Naive B cell (primary cell): ENCODE measurements around the gene MT1F. TPM values are rescaled to one million over a fixed set of nuclear protein-coding genes. Genes with fewer than 3 reads are reported as not detected.
A peak's percentile ranks its signal among the peaks of the same experiment; 100 is the strongest.
"Not testable (repeated sequence)": the region's sequence is repeated elsewhere in the genome, so short reads cannot be mapped to it uniquely, and the experiment has no call there.

ENCODE experiments used
- ATAC-seq, 2 donors: fragments of 150-1000 bp; cut with Tn5 transposase; 2 replicates each; pipeline ENCODE4 v1.10.0; 2021; ENCODE audit warnings: low read depth in 2 of 2, mild to moderate bottlenecking in 2 of 2, moderate library complexity in 2 of 2
- DNase-seq: peaks from one replicate; pipeline ENCODE4 v3.0.0; 2022
- H3K27ac Mint-ChIP-seq, 6 donors: one replicate each; pipeline ENCODE4 v1.8.0; 2020 to 2022; ENCODE audit warnings: mild to moderate bottlenecking in 6 of 6, mixed read lengths in 6 of 6, moderate library complexity in 5 of 6, inconsistent platforms in 2 of 6
- H3K27me3 Mint-ChIP-seq, 3 donors: one replicate each; pipeline ENCODE4 v1.8.0; 2021 to 2022; ENCODE audit warnings: mixed read lengths in 3 of 3, mild to moderate bottlenecking in 1 of 3
- H3K36me3 Mint-ChIP-seq, 2 donors: one replicate each; pipeline ENCODE4 v1.8.0; 2020 to 2022; ENCODE audit warnings: mixed read lengths in 2 of 2, inconsistent platforms in 1 of 2, mild to moderate bottlenecking in 1 of 2
- H3K4me1 Mint-ChIP-seq, 3 donors: one replicate each; pipeline ENCODE4 v1.8.0; 2020 to 2022; ENCODE audit warnings: mixed read lengths in 3 of 3, inconsistent platforms in 1 of 3, mild to moderate bottlenecking in 1 of 3, moderate library complexity in 1 of 3
- H3K4me3 Mint-ChIP-seq, 8 donors: one replicate each; pipeline ENCODE4 v1.8.0; 2020 to 2022; ENCODE audit warnings: mild to moderate bottlenecking in 8 of 8, mixed read lengths in 8 of 8, moderate library complexity in 8 of 8, inconsistent platforms in 2 of 8
- H3K9me3 Mint-ChIP-seq, 7 donors: one replicate each; pipeline ENCODE4 v1.8.0; 2020 to 2022; ENCODE audit warnings: mixed read lengths in 7 of 7, mild to moderate bottlenecking in 5 of 7, inconsistent platforms in 2 of 7, moderate library complexity in 1 of 7
- polyA plus RNA-seq, 6 donors: library from polyadenylated mRNA; unstranded; fragments of 300-500 nt; fragmentation: Illumina TruSeq; gene quantifications; one replicate each; pipeline ENCODE4 v1.2.3, GENCODE V29; 2021; ENCODE audit warnings: low read depth in 6 of 6

MT1F gene
- polyA plus RNA-seq, 6 donors from 2014 or later: 4.0 to 10.3 (median 4.6) TPM

DNA sequence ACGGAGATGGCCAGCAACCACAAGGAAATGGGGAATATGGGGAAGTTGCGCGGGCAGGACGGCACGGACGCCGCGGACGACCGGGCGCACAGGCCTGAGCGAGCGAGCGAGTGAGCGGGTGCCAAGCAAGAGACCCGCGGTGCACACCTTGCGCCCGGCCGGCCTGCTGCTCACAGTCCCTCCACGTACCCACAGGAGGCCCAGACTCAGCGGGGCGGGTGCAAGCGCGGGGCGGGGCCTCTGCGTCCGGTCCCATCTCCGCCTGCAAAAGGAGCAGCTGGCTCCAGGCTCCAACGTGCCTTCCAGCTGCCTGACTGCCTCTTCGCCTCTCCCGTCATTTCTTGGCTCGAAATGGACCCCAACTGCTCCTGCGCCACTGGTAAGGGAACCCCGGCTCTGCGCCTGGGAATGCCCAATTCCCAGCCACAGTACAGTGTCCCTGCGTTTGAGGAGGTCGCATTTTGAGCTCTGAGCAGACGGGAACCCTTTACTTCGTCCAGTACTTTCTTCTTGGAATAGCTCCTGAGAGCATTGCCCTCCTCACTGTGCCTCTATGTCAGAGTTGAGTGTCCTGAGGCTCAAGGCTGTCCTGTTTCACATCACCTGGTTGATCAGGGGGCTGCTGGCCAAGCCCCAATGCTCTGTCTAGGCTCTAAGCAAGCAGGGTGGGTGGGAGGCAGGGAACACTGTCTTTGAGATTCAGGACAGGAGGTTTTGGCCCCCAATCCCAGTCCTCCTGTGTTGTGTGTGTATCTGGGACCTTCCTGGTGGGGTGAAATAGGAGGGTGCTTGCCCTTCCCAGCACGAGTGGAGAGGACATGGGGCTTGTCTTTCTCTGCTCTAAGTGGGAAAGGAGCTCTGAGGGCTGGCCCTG lies 40.3 kb upstream of the MT1F start:
- ATAC-seq: peak; percentile 18 to 38
- peaks cover 24 to 55% (median 54%) of the 10 kb centered on the region in 3 donors for H3K27me3 Mint-ChIP-seq
- DNase-seq: no peak
- H3K9me3 Mint-ChIP-seq: peaks cover 0 to 4% (median 0%) of the 10 kb centered on the region in 7 donors
- peak overlapping the region in 1 of 6 donors; percentile 25 for H3K27ac Mint-ChIP-seq
- no peaks in the 10 kb centered on the region for H3K36me3 Mint-ChIP-seq
- peaks cover 7 to 12% (median 10%) of the 10 kb centered on the region in 3 donors for H3K4me1 Mint-ChIP-seq
- peak overlapping the region in 7 of 8 donors; percentile 12 to 83 (median 59) for H3K4me3 Mint-ChIP-seq

GRCh38 chr16:56618138-56618537 lies 39.6 kb upstream of the MT1F start:
- ATAC-seq: no peak
- peaks cover 0 to 4% (median 0%) of the 10 kb centered on the region in 7 donors for H3K9me3 Mint-ChIP-seq
- no peak for DNase-seq
- no peaks in the 10 kb centered on the region for H3K36me3 Mint-ChIP-seq
- H3K27me3 Mint-ChIP-seq: peaks cover 29 to 60% (median 55%) of the 10 kb centered on the region in 3 donors
- no peak overlapping the region for H3K27ac Mint-ChIP-seq
- no peak overlapping the region for H3K4me3 Mint-ChIP-seq
- peaks cover 7 to 12% (median 10%) of the 10 kb centered on the region in 3 donors for H3K4me1 Mint-ChIP-seq

DNA sequence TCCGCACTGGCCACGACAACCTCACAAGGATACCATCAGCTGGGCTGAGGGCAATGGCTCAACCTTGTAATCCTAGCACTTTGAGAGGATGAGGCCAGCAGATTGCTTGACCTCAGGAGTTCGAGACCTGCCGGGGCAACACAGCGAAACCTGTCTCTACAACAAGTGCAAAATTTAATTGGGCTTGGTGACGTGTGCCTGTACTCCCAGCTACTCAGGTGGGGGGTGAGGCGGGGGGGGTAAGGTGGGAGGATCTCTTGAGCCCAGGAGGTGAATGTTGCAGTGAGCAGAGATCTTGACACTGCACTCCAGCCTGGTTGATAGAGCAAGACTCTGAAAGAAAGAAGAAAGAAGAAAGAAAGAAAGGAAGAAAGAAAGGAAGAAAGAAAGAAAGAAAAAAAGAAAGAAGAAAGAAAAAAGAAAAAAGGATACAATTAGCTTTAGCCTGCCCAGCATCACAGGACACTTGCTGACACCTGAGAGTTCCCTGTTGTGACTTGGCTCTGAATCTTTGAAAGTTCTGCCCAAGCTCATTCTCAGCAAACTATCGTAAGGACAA lies 37.3 kb upstream of the MT1F start:
- peaks cover 13 to 20% (median 19%) of the 10 kb centered on the region in 3 donors for H3K4me1 Mint-ChIP-seq
- no peaks in the 10 kb centered on the region for H3K36me3 Mint-ChIP-seq
- peak overlapping the region in 1 of 6 donors; percentile 35 for H3K27ac Mint-ChIP-seq
- H3K27me3 Mint-ChIP-seq: peaks cover 45 to 79% (median 71%) of the 10 kb centered on the region in 3 donors
- no peak overlapping the region for H3K4me3 Mint-ChIP-seq
- no peak for ATAC-seq
- H3K9me3 Mint-ChIP-seq: peaks cover 0 to 4% (median 0%) of the 10 kb centered on the region in 7 donors
- DNase-seq: no peak

DNA sequence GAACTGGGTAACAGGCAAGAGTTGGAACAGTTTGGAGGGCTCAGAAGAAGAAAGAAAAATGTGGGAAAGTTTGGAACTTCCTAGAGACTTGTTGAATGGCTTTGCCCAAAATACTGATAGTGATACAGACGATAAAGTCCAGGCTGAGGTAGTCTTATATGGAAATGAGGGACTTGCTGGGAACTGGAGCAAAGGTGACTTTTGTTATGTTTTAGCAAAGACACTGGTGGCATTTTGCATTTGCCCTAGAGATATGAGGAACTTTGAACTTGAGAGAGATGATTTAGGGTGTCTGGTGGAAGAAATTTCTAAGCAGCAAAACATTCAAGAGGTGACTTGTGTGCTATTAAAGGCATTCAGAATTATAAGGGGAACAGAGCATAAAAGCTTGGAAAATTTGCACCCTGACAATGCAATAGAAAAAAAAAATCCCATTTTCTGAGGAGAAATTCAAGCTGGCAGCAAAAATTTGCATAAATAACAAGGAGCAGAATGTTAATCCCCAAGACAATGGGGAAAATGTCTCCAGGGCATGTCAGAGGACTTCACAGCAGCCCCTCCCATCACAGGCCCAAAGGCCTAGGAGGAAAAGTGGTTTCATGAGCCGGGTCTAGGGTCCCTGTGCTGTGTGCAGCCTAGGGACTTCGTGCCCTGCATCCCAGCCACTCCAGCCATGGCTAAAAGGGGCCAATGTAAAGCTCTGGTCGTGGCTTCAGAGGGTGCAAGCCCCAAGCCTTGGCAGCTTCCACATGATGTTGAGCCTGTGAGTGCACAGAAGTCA lies 35.9 kb upstream of the MT1F start:
- Mint-ChIP-seq H3K27ac (peak overlapping the region in 1 of 6 donors; percentile 47), H3K4me3 (peak overlapping the region in 1 of 8 donors; percentile 67), H3K4me1 (peaks cover 16 to 23% (median 22%) of the 10 kb centered on the region in 3 donors), H3K27me3 (peaks cover 45 to 89% (median 75%) of the 10 kb centered on the region in 3 donors)
- not testable (repeated sequence) for H3K9me3 Mint-ChIP-seq, ATAC-seq, DNase-seq, H3K36me3 Mint-ChIP-seq

- Mint-ChIP-seq H3K4me3 (peak overlapping the region in 1 of 8 donors; percentile 54), H3K27ac (peak overlapping the region in 1 of 6 donors; percentile 44), H3K27me3 (peaks cover 43 to 80% (median 62%) of the 10 kb centered on the region in 3 donors), H3K4me1 (peaks cover 12 to 15% (median 13%) of the 10 kb centered on the region in 3 donors)
- H3K9me3 Mint-ChIP-seq, DNase-seq, ATAC-seq, H3K36me3 Mint-ChIP-seq: not testable (repeated sequence)
Measured at GRCh38 chr16:56623184-56623583, 34.6 kb upstream of the MT1F start.

DNA sequence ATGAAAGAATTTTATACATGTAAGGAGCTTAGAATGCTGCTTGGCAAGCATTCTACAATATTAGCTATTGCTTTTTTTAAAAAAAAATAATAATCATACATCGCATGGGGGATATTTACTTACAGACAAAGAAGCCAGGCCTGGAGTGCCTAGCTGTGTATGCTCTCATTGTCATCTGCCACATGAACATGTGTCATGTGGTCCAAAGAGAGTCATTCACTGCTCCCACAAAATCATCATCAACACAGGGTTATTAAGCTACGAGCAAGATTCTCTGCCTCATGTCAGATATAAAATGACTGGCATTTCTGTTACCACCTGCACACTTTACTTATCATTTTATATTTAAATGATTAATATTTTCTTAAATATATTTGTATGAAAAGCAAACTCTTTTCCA lies 34.1 kb upstream of the MT1F start:
- DNase-seq: no peak
- no peak overlapping the region for H3K27ac Mint-ChIP-seq
- H3K4me1 Mint-ChIP-seq: peaks cover 13 to 15% (median 14%) of the 10 kb centered on the region in 3 donors
- H3K27me3 Mint-ChIP-seq: peaks cover 39 to 77% (median 60%) of the 10 kb centered on the region in 3 donors
- ATAC-seq: no peak
- H3K9me3 Mint-ChIP-seq: no peaks in the 10 kb centered on the region
- H3K36me3 Mint-ChIP-seq: no peaks in the 10 kb centered on the region
- H3K4me3 Mint-ChIP-seq: peak overlapping the region in 1 of 8 donors; percentile 54

DNA sequence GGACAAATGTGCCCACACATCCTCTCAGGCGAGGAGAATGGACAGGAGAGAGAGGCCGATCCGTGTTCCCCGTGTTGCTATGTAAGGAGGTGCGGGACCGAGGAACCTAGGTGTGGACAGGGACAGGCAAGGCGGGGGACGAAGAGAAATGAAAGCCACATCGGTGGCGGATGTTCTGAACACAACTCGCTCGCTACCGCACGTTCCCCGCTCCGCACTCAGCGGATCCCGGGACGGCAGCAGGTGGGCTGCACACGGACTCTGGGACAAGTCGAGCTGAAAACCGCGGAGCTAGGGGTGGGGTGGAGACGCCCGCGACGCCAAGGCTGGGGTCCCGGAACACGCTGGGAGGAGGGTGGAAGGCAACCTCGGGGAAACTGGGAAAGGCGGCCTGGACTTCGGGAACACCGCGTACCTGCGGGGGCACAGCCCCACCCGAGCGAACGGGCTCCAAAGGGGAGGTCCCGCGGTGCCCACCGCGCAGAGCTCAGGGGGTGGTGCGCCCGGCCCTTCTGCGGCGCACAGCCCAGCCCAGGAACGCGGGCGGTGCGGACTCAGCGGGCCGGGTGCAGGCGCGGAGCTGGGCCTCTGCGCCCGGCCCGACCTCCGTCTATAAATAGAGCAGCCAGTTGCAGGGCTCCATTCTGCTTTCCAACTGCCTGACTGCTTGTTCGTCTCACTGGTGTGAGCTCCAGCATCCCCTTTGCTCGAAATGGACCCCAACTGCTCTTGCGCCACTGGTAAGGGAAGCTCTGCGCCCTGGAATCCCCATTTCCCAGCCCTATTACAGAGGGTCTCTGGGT lies 32.4 kb upstream of the MT1F start, which contains the start of gene MT1E:
Gene MT1E (plus strand): TSS at position 642 of the 803 bp plus-strand sequence. CDS start 71 bp downstream, at position 713.
- ATAC-seq: peak; percentile 31 to 38

DNA sequence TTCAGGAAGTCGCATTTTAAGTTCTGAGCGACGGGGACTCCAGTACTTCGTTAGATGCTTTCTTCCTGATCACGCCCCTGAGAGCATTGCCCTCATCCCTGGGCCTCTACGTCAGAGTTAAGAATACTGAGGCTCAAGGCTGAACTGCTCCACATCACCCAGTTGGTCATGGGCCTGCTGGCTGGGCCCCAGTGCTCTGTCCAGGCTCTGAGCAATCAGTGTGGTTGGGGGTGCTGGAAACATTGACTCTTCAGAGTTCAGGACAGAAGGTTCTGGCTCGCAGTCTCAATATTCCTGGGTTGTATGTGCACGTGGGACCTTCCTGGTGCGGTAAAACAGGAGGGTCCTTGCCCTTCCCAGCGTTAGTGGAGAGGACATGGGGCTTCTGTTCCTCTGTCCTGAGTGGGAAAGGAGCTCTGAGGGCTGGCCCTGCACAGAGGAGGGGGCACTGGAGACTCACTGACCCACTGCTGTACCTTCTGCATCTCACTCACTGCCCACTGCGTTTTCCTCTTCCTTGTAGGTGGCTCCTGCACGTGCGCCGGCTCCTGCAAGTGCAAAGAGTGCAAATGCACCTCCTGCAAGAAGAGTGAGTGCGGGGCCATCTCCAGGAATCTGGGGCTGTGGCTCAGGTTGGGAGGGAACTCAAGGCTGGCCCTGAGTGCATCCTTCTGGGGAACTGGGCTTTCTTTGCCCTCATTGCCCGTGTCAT lies 31.7 kb upstream of the MT1F start:
- Mint-ChIP-seq H3K36me3 (no peaks in the 10 kb centered on the region), H3K9me3 (no peaks in the 10 kb centered on the region), H3K27ac (peak overlapping the region in 2 of 6 donors; percentile 53 to 54), H3K4me3 (peak overlapping the region; percentile 44 to 81 (median 62)), H3K4me1 (peaks cover 23 to 32% (median 31%) of the 10 kb centered on the region in 3 donors), H3K27me3 (peaks cover 39 to 64% (median 44%) of the 10 kb centered on the region in 3 donors)
- ATAC-seq (no peak), DNase-seq (no peak)

More for the DNA sequence above, 32.4 kb upstream of the MT1F start, which contains the start of gene MT1E:
- peak within 1 kb of the TSS in 2 of 6 donors; percentile 53 to 54 for H3K27ac Mint-ChIP-seq
- DNase-seq: no peak
- H3K9me3 Mint-ChIP-seq: no peaks in the 10 kb centered on the region
- peaks cover 20 to 29% (median 25%) of the 10 kb centered on the region in 3 donors for H3K4me1 Mint-ChIP-seq
- H3K4me3 Mint-ChIP-seq: peak within 1 kb of the TSS; percentile 44 to 85 (median 79)
- peaks cover 39 to 63% (median 49%) of the 10 kb centered on the region in 3 donors for H3K27me3 Mint-ChIP-seq
- H3K36me3 Mint-ChIP-seq: no peaks in the 10 kb centered on the region

GRCh38 chr16:56626685-56627084 lies 31.1 kb upstream of the MT1F start:
- peaks cover 23 to 35% (median 33%) of the 10 kb centered on the region in 3 donors for H3K4me1 Mint-ChIP-seq
- H3K4me3 Mint-ChIP-seq: no peak overlapping the region
- peak overlapping the region in 1 of 6 donors; percentile 54 for H3K27ac Mint-ChIP-seq
- no peak for DNase-seq
- peaks cover 42 to 64% (median 46%) of the 10 kb centered on the region in 3 donors for H3K27me3 Mint-ChIP-seq
- no peak for ATAC-seq
- H3K36me3 Mint-ChIP-seq: no peaks in the 10 kb centered on the region
- H3K9me3 Mint-ChIP-seq: no peaks in the 10 kb centered on the region

- Mint-ChIP-seq H3K27ac (no peak overlapping the region), H3K9me3 (no peaks in the 10 kb centered on the region), H3K27me3 (peaks cover 40 to 68% (median 53%) of the 10 kb centered on the region in 3 donors), H3K4me1 (peaks cover 31 to 46% (median 46%) of the 10 kb centered on the region in 3 donors), H3K36me3 (no peaks in the 10 kb centered on the region), H3K4me3 (no peak overlapping the region)
- DNase-seq (no peak), ATAC-seq (no peak)
Measured at GRCh38 chr16:56628486-56629350, 29.0 kb upstream of the MT1F start.

GRCh38 chr16:56629531-56629930 lies 28.2 kb upstream of the MT1F start:
- no peaks in the 10 kb centered on the region for H3K36me3 Mint-ChIP-seq
- H3K27ac Mint-ChIP-seq: no peak overlapping the region
- H3K4me3 Mint-ChIP-seq: no peak overlapping the region
- H3K9me3 Mint-ChIP-seq: no peaks in the 10 kb centered on the region
- peaks cover 31 to 46% (median 44%) of the 10 kb centered on the region in 3 donors for H3K4me1 Mint-ChIP-seq
- DNase-seq (no peak), ATAC-seq (no peak)
- peaks cover 42 to 70% (median 54%) of the 10 kb centered on the region in 3 donors for H3K27me3 Mint-ChIP-seq
